ENCODE results near the gene ATP4B.

ATP4B gene

GRCh38 chr13:113657851-113658741 is at the start of gene ATP4B:
Gene ATP4B (minus strand): TSS chr13:113658198. CDS start chr13:113658144, 54 bp downstream.
- no peak for DNase-seq (ENCODE audit: low read depth in 2 of 2)

- DNase-seq (ENCODE audit: low read depth in 2 of 2): no peak
These were observed 14.1 kb upstream of the ATP4B start for GRCh38 chr13:113672002-113672651.

GRCh38 chr13:113671066-113672001 is 13.3 kb upstream of the ATP4B start:
- no peak for DNase-seq (ENCODE audit: low read depth in 2 of 2)

- no peak for DNase-seq (ENCODE audit: low read depth in 2 of 2)
These were observed 12.5 kb upstream of the ATP4B start for GRCh38 chr13:113670541-113670940.

- no peak for DNase-seq (ENCODE audit: low read depth in 2 of 2)
These were observed 11.8 kb upstream of the ATP4B start for GRCh38 chr13:113669755-113670341.

GRCh38 chr13:113669231-113669754 is 11.3 kb upstream of the ATP4B start:
- DNase-seq (ENCODE audit: low read depth in 2 of 2): no peak

DNA sequence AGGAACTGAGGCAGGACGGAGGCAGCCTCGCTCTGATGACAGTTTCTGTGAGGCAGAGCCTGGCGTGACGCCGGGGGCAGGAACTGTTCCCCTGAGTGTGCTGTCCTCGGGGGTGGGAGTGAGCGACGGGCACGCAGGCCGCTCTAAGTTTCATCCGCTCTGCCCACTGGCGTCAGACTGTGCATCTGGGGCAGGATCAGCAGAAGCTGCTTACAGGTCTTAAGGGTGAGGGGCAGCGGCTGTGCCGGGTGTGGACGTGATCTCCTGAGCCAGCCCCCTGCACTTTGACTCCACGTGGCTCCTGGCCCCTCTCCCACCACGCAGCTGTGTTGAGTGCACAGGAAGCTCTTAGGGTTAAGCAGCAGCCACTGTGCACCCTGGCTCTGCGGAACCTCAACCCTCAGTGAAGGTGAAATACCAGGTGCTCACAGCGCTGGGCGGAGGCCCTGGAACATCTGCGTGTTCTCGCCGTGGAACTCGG is 10.5 kb upstream of the ATP4B start:
- no peak for DNase-seq (ENCODE audit: low read depth in 2 of 2)

GRCh38 chr13:113667771-113668490 is 9.9 kb upstream of the ATP4B start:
- no peak for DNase-seq (ENCODE audit: low read depth in 2 of 2)

DNA sequence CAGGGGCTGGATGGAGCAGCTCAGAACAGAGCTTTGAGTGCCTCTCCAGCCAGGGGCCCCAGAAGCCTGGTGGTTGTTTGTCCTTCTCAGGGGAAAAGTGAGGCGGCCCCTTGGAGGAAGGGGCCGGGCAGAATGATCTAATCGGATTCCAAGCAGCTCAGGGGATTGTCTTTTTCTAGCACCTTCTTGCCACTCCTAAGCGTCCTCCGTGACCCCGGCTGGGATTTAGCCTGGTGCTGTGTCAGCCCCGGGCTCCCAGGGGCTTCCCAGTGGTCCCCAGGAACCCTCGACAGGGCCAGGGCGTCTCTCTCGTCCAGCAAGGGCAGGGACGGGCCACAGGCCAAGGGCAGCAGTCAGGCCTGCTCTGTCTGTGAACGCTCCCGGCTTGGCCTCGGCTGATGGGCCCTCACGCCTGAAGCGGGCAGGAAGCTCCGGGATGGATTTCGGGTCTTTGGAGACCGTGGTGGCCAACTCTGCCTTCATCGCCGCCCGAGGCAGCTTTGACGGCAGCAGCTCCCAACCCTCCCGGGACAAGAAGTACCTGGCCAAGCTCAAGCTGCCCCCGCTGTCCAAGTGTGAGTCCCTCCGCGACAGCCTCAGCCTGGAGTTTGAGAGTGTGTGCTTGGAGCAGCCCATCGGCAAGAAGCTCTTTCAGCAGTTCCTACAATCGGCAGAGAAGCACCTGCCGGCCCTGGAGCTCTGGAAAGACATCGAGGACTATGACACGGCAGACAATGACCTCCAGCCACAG is 9.1 kb upstream of the ATP4B start, which contains the start of gene GRK1:
Gene GRK1, plus strand, starts transcription at position 269 of the 751 bp plus-strand sequence. Its CDS starts 168 bp downstream, at position 437.
- DNase-seq (ENCODE audit: low read depth in 2 of 2): no peak

- DNase-seq (ENCODE audit: low read depth in 2 of 2): no peak
These were observed 8.3 kb upstream of the ATP4B start for GRCh38 chr13:113666329-113666670.

DNA sequence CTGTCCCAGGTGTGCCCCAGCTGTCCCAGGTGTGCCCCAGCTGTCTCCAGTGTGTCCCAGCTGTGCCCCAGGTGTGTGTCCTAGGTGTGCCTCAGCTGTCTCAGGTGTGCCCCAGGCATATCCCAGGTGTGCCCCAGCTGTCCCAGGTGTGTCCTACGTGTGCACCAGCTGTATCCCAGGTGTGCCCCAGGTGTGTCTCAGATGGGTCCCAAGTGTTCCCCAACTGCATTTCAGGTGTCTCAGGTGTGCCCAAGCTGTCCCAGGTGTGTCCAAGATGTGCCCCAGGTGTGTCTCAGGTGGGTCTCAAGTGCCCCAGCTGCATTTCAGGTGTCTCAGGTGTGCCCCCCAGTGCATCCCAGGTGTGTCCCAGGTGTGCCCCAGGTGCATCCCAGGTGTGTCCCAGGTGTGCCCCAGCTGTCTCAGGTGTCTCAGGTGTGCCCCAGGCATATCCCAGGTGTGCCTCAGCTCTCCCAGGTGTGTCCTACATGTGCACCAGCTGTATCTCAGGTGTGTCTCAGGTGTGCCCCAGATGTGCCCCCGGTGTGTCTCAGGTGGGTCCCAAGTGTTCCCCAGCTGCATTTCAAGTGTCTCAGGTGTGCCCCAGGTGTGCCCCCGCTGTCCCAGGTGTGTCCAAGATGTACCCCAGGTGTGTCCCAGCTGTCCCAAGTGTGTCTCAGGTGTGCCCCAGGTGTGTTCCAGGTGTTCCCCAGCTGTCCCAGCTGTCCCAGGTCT is 7.8 kb upstream of the ATP4B start:
- DNase-seq (ENCODE audit: low read depth in 2 of 2): no peak

DNA sequence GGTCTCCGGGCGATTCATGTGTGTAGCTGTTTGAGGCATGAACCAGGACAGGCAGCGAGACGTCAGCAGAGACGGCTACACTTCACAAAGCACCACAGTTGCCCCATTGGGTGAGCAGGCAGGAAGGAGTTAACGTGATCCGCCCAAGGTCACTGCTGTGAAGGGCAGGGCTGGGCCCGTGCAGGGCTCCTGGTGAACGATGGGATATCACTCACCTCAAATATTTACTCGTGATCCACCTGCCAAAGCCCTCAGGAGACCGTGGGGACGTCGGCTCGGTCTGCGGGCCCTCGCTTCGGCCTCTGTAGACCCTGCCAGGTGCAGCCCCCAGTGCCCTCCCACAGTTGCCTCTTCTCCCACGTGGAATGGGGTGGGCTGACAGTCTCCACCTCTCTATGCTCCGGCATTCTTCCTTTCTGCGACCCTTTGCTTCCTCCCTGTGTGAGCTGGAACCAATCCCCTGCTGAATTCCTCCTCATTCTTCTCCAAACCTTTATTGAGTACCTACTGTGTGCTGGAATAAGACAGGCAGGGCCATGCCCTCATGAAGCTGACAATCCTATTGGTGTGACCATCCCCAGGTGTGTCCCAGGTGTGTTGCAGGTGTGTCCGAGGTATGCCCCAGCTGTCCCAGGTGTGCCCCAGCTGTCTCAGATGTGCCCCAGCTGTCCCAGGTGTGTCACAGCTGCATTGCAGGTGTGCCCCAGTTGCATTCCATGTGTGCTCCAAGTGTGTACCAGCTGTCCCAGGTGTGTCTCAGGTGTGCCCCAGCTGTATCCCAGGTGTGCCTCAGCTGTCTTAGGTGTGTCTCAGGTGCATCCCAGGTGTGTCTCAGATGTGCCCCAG is 7.0 kb upstream of the ATP4B start:
- no peak for DNase-seq (ENCODE audit: low read depth in 2 of 2)

- no peak for DNase-seq (ENCODE audit: low read depth in 2 of 2)
These were observed 5.9 kb upstream of the ATP4B start for GRCh38 chr13:113663934-113664333.

GRCh38 chr13:113661509-113661908 is 3.5 kb upstream of the ATP4B start:
- no peak for DNase-seq (ENCODE audit: low read depth in 2 of 2)

DNA sequence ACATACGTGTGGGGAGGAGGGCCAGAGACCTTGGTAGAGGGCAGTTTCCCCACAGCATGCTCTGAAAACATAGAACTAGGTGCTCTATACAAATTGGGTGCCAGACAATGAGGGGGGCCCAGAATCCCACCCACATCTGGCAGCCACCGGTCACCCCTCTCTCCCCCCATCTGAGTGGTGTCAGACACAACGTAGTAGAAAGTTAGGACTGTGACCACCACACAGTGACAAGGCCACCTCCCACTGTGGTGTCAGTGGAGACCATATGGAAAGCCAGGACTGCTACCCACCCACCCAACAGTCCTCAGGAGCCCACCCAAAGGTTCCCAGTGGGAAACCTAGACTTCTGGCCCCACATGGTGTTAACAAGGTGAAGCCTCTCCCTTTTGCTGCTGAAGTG is 2.1 kb upstream of the ATP4B start:
- DNase-seq (ENCODE audit: low read depth in 2 of 2): no peak

DNA sequence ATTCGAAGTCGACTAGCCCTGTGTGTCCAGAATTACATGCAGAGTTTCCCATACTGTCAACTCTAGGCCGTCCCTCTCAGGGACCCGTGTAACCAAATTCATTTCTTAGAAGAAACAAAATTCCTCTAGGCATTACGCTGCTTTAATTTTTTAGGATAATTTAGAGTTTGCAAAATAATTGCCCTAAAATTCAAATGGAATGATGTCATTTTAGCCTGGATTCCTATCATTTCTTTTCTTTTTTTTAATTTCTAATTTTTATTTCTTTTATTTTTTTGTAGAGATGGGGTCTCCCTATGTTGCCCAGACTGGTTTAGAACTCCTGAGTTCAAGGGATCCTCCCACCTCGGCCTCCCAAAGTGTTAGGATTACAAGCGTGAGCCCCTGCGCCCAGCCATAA is 1.3 kb upstream of the ATP4B start:
- no peak for DNase-seq (ENCODE audit: low read depth in 2 of 2)

DNA sequence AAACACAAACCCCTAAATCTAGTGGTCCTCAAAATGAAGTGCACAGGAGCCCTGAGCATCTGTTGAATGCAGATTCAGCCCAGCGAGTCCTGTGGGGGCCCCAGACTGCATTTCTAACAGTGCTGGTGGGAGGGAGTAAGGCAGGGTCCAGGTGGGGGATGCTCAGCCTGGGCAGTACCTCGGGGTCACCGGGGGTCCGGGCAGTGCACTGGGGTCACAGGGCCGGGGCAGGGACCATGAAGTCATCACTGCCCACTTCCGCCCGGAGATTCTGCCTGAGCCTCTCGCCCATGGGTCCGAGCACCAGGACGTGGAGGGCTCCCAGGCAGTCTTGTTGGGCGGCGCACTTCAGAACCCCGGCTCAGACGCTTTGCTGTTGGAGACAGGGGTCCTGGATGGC is 838 bp upstream of the ATP4B start:
- DNase-seq (ENCODE audit: low read depth in 2 of 2): no peak

All from stimulated activated CD4-positive, alpha-beta T cell treated with anti-CD3 and anti-CD28 coated beads, Interleukin-1b, Interleukin-23, amount 100 ng/mL, for 4 hours (primary cell).